ENCODE data around the gene DNAJC22.

The DNAJC22 gene

GRCh38 chr12:49344486-49345050 is 2.1 kb upstream of the DNAJC22 start:
- no peak for DNase-seq

GRCh38 chr12:49345051-49345824 is 1.4 kb upstream of the DNAJC22 start:
- peak in 7 of 58 donors; percentile 7 to 43 (median 22) for DNase-seq

GRCh38 chr12:49345825-49346658 is 646 bp upstream of the DNAJC22 start:
- DNase-seq, result no peak

GRCh38 chr12:49347311-49348193 is 864 bp downstream of the DNAJC22 start:
- DNase-seq, result peak in 55 of 58 donors; percentile 24 to 95 (median 78)

GRCh38 chr12:49348781-49349180 is 2.1 kb downstream of the DNAJC22 start:
- DNase-seq, result no peak

GRCh38 chr12:49349266-49349665 is 2.6 kb downstream of the DNAJC22 start:
- no peak for DNase-seq

GRCh38 chr12:49352351-49352750 is 5.7 kb downstream of the DNAJC22 start:
- no peak for DNase-seq

- DNase-seq, result no peak
These were observed 9.2 kb downstream of the DNAJC22 start for GRCh38 chr12:49355913-49356312.

- no peak for DNase-seq
These were observed 10.5 kb downstream of the DNAJC22 start for GRCh38 chr12:49357103-49357678.

GRCh38 chr12:49358483-49359141 is 11.9 kb downstream of the DNAJC22 start:
- peak in 19 of 58 donors; percentile 4 to 64 (median 23) for DNase-seq

GRCh38 chr12:49359671-49360070 is 13.0 kb downstream of the DNAJC22 start:
- no peak for DNase-seq

- no peak for DNase-seq
These were observed 15.4 kb downstream of the DNAJC22 start for GRCh38 chr12:49362077-49362476.

GRCh38 chr12:49364989-49365388 is 18.3 kb downstream of the DNAJC22 start:
- no peak for DNase-seq

GRCh38 chr12:49365542-49365941 is 18.9 kb downstream of the DNAJC22 start:
- no peak for DNase-seq

- peak in 1 of 58 donors; percentile 61 for DNase-seq
These were observed 19.5 kb downstream of the DNAJC22 start for GRCh38 chr12:49366096-49366651.

- DNase-seq, result peak in 56 of 58 donors; percentile 37 to 87 (median 79)
These were observed 20.1 kb downstream of the DNAJC22 start for GRCh38 chr12:49366652-49367380.

GRCh38 chr12:49367381-49368239 is 20.9 kb downstream of the DNAJC22 start, which contains the start of gene SPATS2:
TSS of gene SPATS2 (plus strand) at chr12:49367462. CDS start at chr12:49461013, 93,551 bp downstream.
- peak in 9 of 58 donors; percentile 25 to 83 (median 40) for DNase-seq

GRCh38 chr12:49368240-49368600 is 21.5 kb downstream of the DNAJC22 start:
- DNase-seq, result no peak
